Stomach (tissue), 9 donors: ENCODE data around the gene EML3. TPM values are rescaled to one million over a fixed set of nuclear protein-coding genes. Genes with fewer than 3 reads are reported as not detected.

ENCODE experiments used
- DNase-seq, 2 donors: peaks; one replicate each; pipeline versions ENCODE4 v3.0.0 to v3.0.0-alpha.2; 2013 to 2019
- H3K27ac ChIP-seq, 5 donors: fragments of 200-600 bp in 4 of 5; sonication (generic) in 4 of 5; one replicate each; pipeline ENCODE4 v1.5.1; 2013 to 2019; ENCODE audit warnings: mild to moderate bottlenecking in 1 of 5, moderate library complexity in 1 of 5
- H3K27me3 ChIP-seq, 3 donors: fragments of 200-600 bp; sonication (generic); one replicate each; pipeline ENCODE4 v1.5.1; 2017 to 2019; ENCODE audit warnings: mixed run types in 1 of 3
- H3K36me3 ChIP-seq, 4 donors: fragments of 200-600 bp; sonication (generic); 1 replicate in 3 of 4; 2 replicates in 1 of 4; pipeline ENCODE4 v1.5.1; 2016 to 2019
- H3K4me1 ChIP-seq, 4 donors: fragments of 200-600 bp; sonication (generic); one replicate each; pipeline ENCODE4 v1.5.1; 2016 to 2019
- H3K4me3 ChIP-seq, 4 donors: fragments of 200-600 bp; sonication (generic) in 3 of 4; one replicate each; pipeline ENCODE4 v1.5.1; 2016 to 2019; ENCODE audit warnings: mild to moderate bottlenecking in 1 of 4
- H3K9me3 ChIP-seq, 4 donors: fragments of 200-600 bp; sonication (generic); one replicate each; pipeline ENCODE4 v1.5.1; 2016 to 2019
- EP300 ChIP-seq: sonication (generic); formaldehyde crosslinking; IDR thresholded peaks from one replicate; pipeline ENCODE4 v1.6.1; 2017; ENCODE audit warnings: antibody characterized with exemption
- POLR2A ChIP-seq, 4 donors: fragments of 450-650 bp; IDR thresholded peaks; one replicate each; pipeline ENCODE4 v1.6.1; 2016; ENCODE audit warnings: antibody characterized with exemption in 4 of 4, control low read depth in 2 of 4, mild to moderate bottlenecking in 1 of 4, moderate library complexity in 1 of 4
- POLR2AphosphoS5 ChIP-seq, 3 donors: sonication (generic); formaldehyde crosslinking; IDR thresholded peaks; one replicate each; pipeline ENCODE4 v1.6.1; 2016; ENCODE audit warnings: antibody characterized with exemption in 3 of 3
- WGBS, 5 donors: extraction: QIAGEN DNeasy Blood & Tissue Kit in 3 of 5; methylation state at CpG; one replicate each; pipeline versions ENCODE4 v1.1.5 to v1.1.7; 2013 to 2018; 5-methylcytosine and 5-hydroxymethylcytosine counted together
- intact Hi-C: fragments of 100-400 bp; cut with DNase I; formaldehyde crosslinking; loops from one replicate; pipeline ENCODE4 v1.15.1; 2023; ENCODE audit warnings: low total_unique reads
- polyA plus RNA-seq, 3 donors: library from polyadenylated mRNA; stranded (reverse); fragments of 200-250 nt; gene quantifications; one replicate each; pipeline ENCODE4 v1.2.3, GENCODE V29; 2013
- total RNA-seq, 5 donors: library from RNA; depleted of rRNA; stranded (reverse); fragments of >200 nt; gene quantifications; one replicate each; pipeline versions ENCODE4 v1.1.0 to v1.2.3, GENCODE V29; 2014 to 2016
- TF ChIP-seq, protein P1 (sequence below), 7 experiments: fragments of 450-650 bp in 4 of 7; fragments of 200-600 bp in 3 of 7; sonication (generic) in 3 of 7; IDR thresholded peaks; one replicate each; pipeline ENCODE4 v1.5.1; 2016 to 2019; ENCODE audit warnings: antibody characterized with exemption in 7 of 7, control low read depth in 2 of 7, mild to moderate bottlenecking in 1 of 7
- donor health status: healthy with polysubstance abuse.
- donor health status: Bipolar disorder and iron deficiency.
- donor health status: healthy.

Gene EML3
- total and polyA plus RNA-seq, 8 donors, result 24.4 to 112 (median 68.6) TPM

- H3K27ac ChIP-seq, result peak overlapping the region; percentile 72 to 97 (median 95)
- peak; percentile 89 to 94 for DNase-seq
- no peaks in the 10 kb centered on the region for H3K9me3 ChIP-seq
- H3K4me3 ChIP-seq, result peak overlapping the region in 3 of 4 donors; percentile 8 to 17 (median 13)
- whole genome bisulfite sequencing, 5 donors, result 1 to 6% (median 5%) methylated on average over 6 to 14 of the region's 14 CpGs
- TF ChIP-seq POLR2AphosphoS5 (IDR thresholded peaks at IDR 0.05) (peak in 2 of 3 donors; percentile 61 to 76), POLR2A (IDR thresholded peaks at IDR 0.05) (no peak), EP300 (no peak)
- TF ChIP-seq, protein P1, sequence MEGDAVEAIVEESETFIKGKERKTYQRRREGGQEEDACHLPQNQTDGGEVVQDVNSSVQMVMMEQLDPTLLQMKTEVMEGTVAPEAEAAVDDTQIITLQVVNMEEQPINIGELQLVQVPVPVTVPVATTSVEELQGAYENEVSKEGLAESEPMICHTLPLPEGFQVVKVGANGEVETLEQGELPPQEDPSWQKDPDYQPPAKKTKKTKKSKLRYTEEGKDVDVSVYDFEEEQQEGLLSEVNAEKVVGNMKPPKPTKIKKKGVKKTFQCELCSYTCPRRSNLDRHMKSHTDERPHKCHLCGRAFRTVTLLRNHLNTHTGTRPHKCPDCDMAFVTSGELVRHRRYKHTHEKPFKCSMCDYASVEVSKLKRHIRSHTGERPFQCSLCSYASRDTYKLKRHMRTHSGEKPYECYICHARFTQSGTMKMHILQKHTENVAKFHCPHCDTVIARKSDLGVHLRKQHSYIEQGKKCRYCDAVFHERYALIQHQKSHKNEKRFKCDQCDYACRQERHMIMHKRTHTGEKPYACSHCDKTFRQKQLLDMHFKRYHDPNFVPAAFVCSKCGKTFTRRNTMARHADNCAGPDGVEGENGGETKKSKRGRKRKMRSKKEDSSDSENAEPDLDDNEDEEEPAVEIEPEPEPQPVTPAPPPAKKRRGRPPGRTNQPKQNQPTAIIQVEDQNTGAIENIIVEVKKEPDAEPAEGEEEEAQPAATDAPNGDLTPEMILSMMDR (IDR thresholded peaks at IDR 0.05), result no peak
- intact Hi-C loops, result no loop called here
- peaks cover 79 to 97% (median 87%) of the 10 kb centered on the region in 4 donors for H3K4me1 ChIP-seq
- peaks cover 20 to 26% (median 25%) of the 10 kb centered on the region in 4 donors for H3K36me3 ChIP-seq
- H3K27me3 ChIP-seq, result no peaks in the 10 kb centered on the region
Observed at GRCh38 chr11:62556108-62556874, 56.3 kb downstream of the EML3 start.

- peak in 1 of 2 donors; percentile 78 for DNase-seq
- Histone ChIP-seq H3K4me1 (peaks cover 77 to 97% (median 86%) of the 10 kb centered on the region in 4 donors), H3K27me3 (no peaks in the 10 kb centered on the region), H3K36me3 (peaks cover 20 to 26% (median 25%) of the 10 kb centered on the region in 4 donors), H3K9me3 (no peaks in the 10 kb centered on the region), H3K4me3 (peak overlapping the region in 3 of 4 donors; percentile 8 to 17 (median 13)), H3K27ac (peak overlapping the region; percentile 86 to 97 (median 95))
- TF ChIP-seq POLR2AphosphoS5 (IDR thresholded peaks at IDR 0.05) (no peak), EP300 (no peak), POLR2A (IDR thresholded peaks at IDR 0.05) (no peak)
- TF ChIP-seq, protein P1 (IDR thresholded peaks at IDR 0.05), result no peak
- 9 to 22% (median 12%) methylated on average over 4 of the region's 4 CpGs for WGBS, 5 donors
- intact Hi-C loops, result no loop called here
Observed at GRCh38 chr11:62555464-62556107, 57.0 kb downstream of the EML3 start.

- peak overlapping the region in 1 of 4 donors; percentile 10 for H3K4me3 ChIP-seq
- DNase-seq, result peak; percentile 50 to 86
- no peaks in the 10 kb centered on the region for H3K9me3 ChIP-seq
- H3K27ac ChIP-seq, result peak overlapping the region; percentile 86 to 97 (median 95)
- H3K4me1 ChIP-seq, result peaks cover 77 to 96% (median 87%) of the 10 kb centered on the region in 4 donors
- WGBS, 5 donors, result 40 to 62% (median 46%) methylated on average over 7 of the region's 7 CpGs
- no peaks in the 10 kb centered on the region for H3K27me3 ChIP-seq
- intact Hi-C loops, result no loop called here
- peak in 1 of 3 donors; percentile 17 for TF ChIP-seq POLR2AphosphoS5 (IDR thresholded peaks at IDR 0.05)
- TF ChIP-seq, protein P1 (IDR thresholded peaks at IDR 0.05), result no peak
- H3K36me3 ChIP-seq, result peaks cover 11 to 18% (median 17%) of the 10 kb centered on the region in 4 donors
Observed at GRCh38 chr11:62554387-62555167, 58.0 kb downstream of the EML3 start.

- H3K27me3 ChIP-seq, result no peaks in the 10 kb centered on the region
- peaks cover 84 to 99% (median 92%) of the 10 kb centered on the region in 4 donors for H3K4me1 ChIP-seq
- no peak for TF ChIP-seq POLR2A (IDR thresholded peaks at IDR 0.05)
- no peak for TF ChIP-seq POLR2AphosphoS5 (IDR thresholded peaks at IDR 0.05)
- H3K27ac ChIP-seq, result peak overlapping the region; percentile 86 to 97 (median 95)
- intact Hi-C loops, result no loop called here
- H3K4me3 ChIP-seq, result peak overlapping the region in 1 of 4 donors; percentile 18
- WGBS, 5 donors, result 56 to 65% (median 58%) methylated on average over 8 of the region's 8 CpGs
- H3K36me3 ChIP-seq, result peaks cover 4 to 11% (median 10%) of the 10 kb centered on the region in 4 donors
- no peaks in the 10 kb centered on the region for H3K9me3 ChIP-seq
- peak in 1 of 2 donors; percentile 38 for DNase-seq
Observed at GRCh38 chr11:62553839-62554361, 58.7 kb downstream of the EML3 start.
